ENCODE results near the gene SLMAP. TPM values are rescaled to one million over a fixed set of nuclear protein-coding genes. Genes with fewer than 3 reads are reported as not detected.

Gene SLMAP
- total RNA-seq, 2 donors from 2014 or later: 76.3 to 131 TPM

GRCh38 chr3:57956119-57956832 is 200.2 kb downstream of the SLMAP start:
- no peaks in the 10 kb centered on the region for H3K4me1 ChIP-seq (replicated peaks)
- 79% methylated on average over 3 of the region's 3 CpGs for WGBS

DNA sequence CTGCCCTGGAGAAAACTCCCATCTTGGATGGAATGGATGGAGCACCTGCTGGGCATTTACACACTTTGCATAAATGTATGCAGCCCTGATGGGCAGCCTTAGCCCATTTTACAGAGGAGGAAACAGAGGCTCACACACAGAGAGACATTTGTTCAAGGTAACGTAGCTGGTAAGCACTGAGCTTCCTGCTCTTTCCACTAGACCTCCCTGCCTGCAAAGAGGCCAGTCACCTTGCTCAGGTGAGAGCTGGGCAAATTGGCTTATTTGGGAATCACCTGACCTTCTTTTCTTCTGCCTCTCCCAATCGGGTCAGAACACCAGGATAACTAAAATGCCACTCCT is 200.7 kb downstream of the SLMAP start:
- intact Hi-C loops (cut with DNase I): loop anchor here (5.0 kb wide), 1 partner anchor 215 kb away; no protein-coding TSS in a partner anchor
- no peak overlapping the region for H3K27ac ChIP-seq
- no peak for DNase-seq (ENCODE audit: low spot score)
- H3K4me1 ChIP-seq (replicated peaks): no peaks in the 10 kb centered on the region
- no peaks in the 10 kb centered on the region for H3K9me3 ChIP-seq
- no peak overlapping the region for H3K4me3 ChIP-seq
- H3K36me3 ChIP-seq: no peaks in the 10 kb centered on the region
- no peak for TF ChIP-seq POLR2AphosphoS5 (IDR thresholded peaks at IDR 0.05)
- TF ChIP-seq, protein P1, sequence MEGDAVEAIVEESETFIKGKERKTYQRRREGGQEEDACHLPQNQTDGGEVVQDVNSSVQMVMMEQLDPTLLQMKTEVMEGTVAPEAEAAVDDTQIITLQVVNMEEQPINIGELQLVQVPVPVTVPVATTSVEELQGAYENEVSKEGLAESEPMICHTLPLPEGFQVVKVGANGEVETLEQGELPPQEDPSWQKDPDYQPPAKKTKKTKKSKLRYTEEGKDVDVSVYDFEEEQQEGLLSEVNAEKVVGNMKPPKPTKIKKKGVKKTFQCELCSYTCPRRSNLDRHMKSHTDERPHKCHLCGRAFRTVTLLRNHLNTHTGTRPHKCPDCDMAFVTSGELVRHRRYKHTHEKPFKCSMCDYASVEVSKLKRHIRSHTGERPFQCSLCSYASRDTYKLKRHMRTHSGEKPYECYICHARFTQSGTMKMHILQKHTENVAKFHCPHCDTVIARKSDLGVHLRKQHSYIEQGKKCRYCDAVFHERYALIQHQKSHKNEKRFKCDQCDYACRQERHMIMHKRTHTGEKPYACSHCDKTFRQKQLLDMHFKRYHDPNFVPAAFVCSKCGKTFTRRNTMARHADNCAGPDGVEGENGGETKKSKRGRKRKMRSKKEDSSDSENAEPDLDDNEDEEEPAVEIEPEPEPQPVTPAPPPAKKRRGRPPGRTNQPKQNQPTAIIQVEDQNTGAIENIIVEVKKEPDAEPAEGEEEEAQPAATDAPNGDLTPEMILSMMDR (IDR thresholded peaks at IDR 0.05): no peak
- TF ChIP-seq POLR2A (IDR thresholded peaks at IDR 0.05): no peak
- 76% methylated on average over 2 of the region's 2 CpGs for WGBS
- H3K27me3 ChIP-seq (replicated peaks; ENCODE audit: insufficient read depth): no peaks in the 10 kb centered on the region

More at GRCh38 chr3:57956119-57956832, 200.2 kb downstream of the SLMAP start:
- intact Hi-C loops (cut with DNase I): loop anchor here (5.0 kb wide), 1 partner anchor 216 kb away; no protein-coding TSS in a partner anchor
- Histone ChIP-seq H3K4me3 (no peak overlapping the region), H3K27ac (no peak overlapping the region), H3K36me3 (no peaks in the 10 kb centered on the region), H3K9me3 (no peaks in the 10 kb centered on the region), H3K27me3 (replicated peaks; ENCODE audit: insufficient read depth) (no peaks in the 10 kb centered on the region)
- TF ChIP-seq POLR2AphosphoS5 (IDR thresholded peaks at IDR 0.05) (no peak), POLR2A (IDR thresholded peaks at IDR 0.05) (no peak)
- TF ChIP-seq, protein P1 (IDR thresholded peaks at IDR 0.05): no peak
- DNase-seq (ENCODE audit: low spot score): no peak

DNA sequence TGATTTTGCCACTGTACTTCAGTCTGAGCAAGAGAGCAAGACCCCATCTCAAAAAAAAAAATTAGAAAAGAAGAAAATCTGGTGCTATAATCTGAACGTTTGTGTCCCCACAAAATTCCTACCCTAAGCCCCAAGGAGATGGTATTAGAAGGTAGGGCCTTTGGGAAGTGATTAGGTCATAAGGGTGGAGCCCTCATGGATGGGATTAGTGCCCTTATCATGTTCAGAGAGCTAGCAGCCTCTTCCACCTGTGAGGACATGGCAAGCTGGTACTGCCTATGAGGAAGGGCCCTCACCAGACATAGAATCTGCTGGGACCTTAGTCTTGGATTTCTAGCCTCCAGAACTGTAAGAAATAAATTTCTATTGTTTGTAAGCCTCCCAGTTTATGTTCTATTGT is 201.7 kb downstream of the SLMAP start:
- no peaks in the 10 kb centered on the region for H3K9me3 ChIP-seq

GRCh38 chr3:57958642-57959422 is 202.7 kb downstream of the SLMAP start:
- intact Hi-C loops (cut with DNase I): loop anchor here (5.0 kb wide), 1 partner anchor 213 kb away; no protein-coding TSS in a partner anchor
- DNase-seq (ENCODE audit: low spot score): no peak
- peak overlapping the region; percentile 55 to 57 for H3K27ac ChIP-seq
- TF ChIP-seq POLR2AphosphoS5 (IDR thresholded peaks at IDR 0.05) (no peak), POLR2A (IDR thresholded peaks at IDR 0.05) (no peak)
- TF ChIP-seq, protein P1 (IDR thresholded peaks at IDR 0.05): no peak
- H3K36me3 ChIP-seq: no peaks in the 10 kb centered on the region
- H3K4me1 ChIP-seq (replicated peaks): no peaks in the 10 kb centered on the region
- H3K4me3 ChIP-seq: no peak overlapping the region
- WGBS: 88% methylated on average over 11 of the region's 13 CpGs
- no peaks in the 10 kb centered on the region for H3K9me3 ChIP-seq
- H3K27me3 ChIP-seq (replicated peaks; ENCODE audit: insufficient read depth): no peaks in the 10 kb centered on the region

More for the DNA sequence above, 201.7 kb downstream of the SLMAP start:
- Histone ChIP-seq H3K27me3 (replicated peaks; ENCODE audit: insufficient read depth) (no peaks in the 10 kb centered on the region), H3K4me3 (no peak overlapping the region), H3K4me1 (replicated peaks) (no peaks in the 10 kb centered on the region), H3K36me3 (no peaks in the 10 kb centered on the region), H3K27ac (no peak overlapping the region)
- 89% methylated on average over 1 of the region's 1 CpG for WGBS
- TF ChIP-seq, protein P1 (IDR thresholded peaks at IDR 0.05): no peak
- no peak for DNase-seq (ENCODE audit: low spot score)
- intact Hi-C loops (cut with DNase I): loop anchor here (5.0 kb wide), 1 partner anchor 214 kb away; no protein-coding TSS in a partner anchor

Measured in prostate gland (tissue), 2 donors.